IMR-90 (cell line): ENCODE results near the gene CD163L1. TPM values are rescaled to one million over a fixed set of nuclear protein-coding genes. Genes with fewer than 3 reads are reported as not detected.

Experiments
- ATAC-seq: fragments of 200-7000 bp; cut with Tn5 transposase; 2 replicates; pipeline ENCODE4 v1.9.1; 2020; ENCODE audit warnings: low read depth, mild to moderate bottlenecking, moderate library complexity
- BruUV-seq: library from RNA; stranded (reverse); fragments of 400-500 nt; replicated peaks from 2 replicates; lab custom pipeline; 2021; lab: Mats Ljungman, UMichigan
- CTCF ChIA-PET: fragments of 300-600 bp; formaldehyde crosslinking; extraction: SDS; loops from one replicate; lab custom pipeline; 2021; ENCODE audit warnings: antibody characterized with exemption; lab: Yijun Ruan, JAX
- POLR2A ChIA-PET: fragments of 300-600 bp; sonication (Branson Sonifier 250); formaldehyde crosslinking; loops from one replicate; lab custom pipeline; 2022; ENCODE audit warnings: antibody characterized with exemption; ENCODE audit not compliant: unreplicated experiment; lab: Charles Lee
- DNase-seq: peaks from one replicate; pipeline ENCODE4 v3.0.0; 2013
- H2AFZ ChIP-seq: replicated peaks from 2 replicates; pipeline ENCODE3; 2013; ENCODE audit warnings: low read length, mild to moderate bottlenecking; ENCODE audit not compliant: poor library complexity
- H2AK5ac ChIP-seq: 2 replicates; pipeline ENCODE4 v1.6.1; 2013; ENCODE audit warnings: low read depth, low read length, inconsistent platforms
- H2AK9ac ChIP-seq: replicated peaks from 2 replicates; pipeline ENCODE3; 2013; ENCODE audit warnings: mild to moderate bottlenecking, low read depth, low read length, moderate library complexity; ENCODE audit not compliant: poor library complexity
- H2BK120ac ChIP-seq: 2 replicates; pipeline ENCODE4 v1.6.1; 2013; ENCODE audit warnings: low read depth, low read length, inconsistent platforms
- H2BK15ac ChIP-seq: 3 replicates; pipeline ENCODE4 v1.6.1; 2013; ENCODE audit warnings: low read depth, low read length, inconsistent platforms
- H2BK20ac ChIP-seq: 2 replicates; pipeline ENCODE4 v1.6.1; 2013; ENCODE audit warnings: low read depth, mild to moderate bottlenecking, inconsistent platforms, low read length, moderate library complexity
- H2BK5ac ChIP-seq: 2 replicates; pipeline ENCODE4 v1.6.1; 2013; ENCODE audit warnings: mild to moderate bottlenecking, low read depth, low read length, inconsistent platforms; ENCODE audit not compliant: poor library complexity, severe bottlenecking
- H3K14ac ChIP-seq: replicated peaks from 2 replicates; pipeline ENCODE4 v1.6.1; 2013; ENCODE audit warnings: low read depth, low read length, inconsistent platforms
- H3K18ac ChIP-seq: 2 replicates; pipeline ENCODE4 v1.6.1; 2013; ENCODE audit warnings: low read depth, low read length, control low read depth
- H3K23ac ChIP-seq: 2 replicates; pipeline ENCODE4 v1.6.1; 2013; ENCODE audit warnings: low read depth, low read length, inconsistent platforms
- H3K27ac ChIP-seq: 2 replicates; pipeline ENCODE4 v1.5.1; 2013; ENCODE audit warnings: mild to moderate bottlenecking, control low read depth, low read length; ENCODE audit not compliant: insufficient read depth
- H3K27me3 ChIP-seq: 2 replicates; pipeline ENCODE4 v1.6.1; 2013; ENCODE audit warnings: low read length; ENCODE audit not compliant: control insufficient read depth, insufficient read depth
- H3K36me3 ChIP-seq: 2 replicates; pipeline ENCODE4 v1.6.1; 2013; ENCODE audit warnings: low read length, mixed read lengths; ENCODE audit not compliant: control insufficient read depth, insufficient read depth
- H3K4ac ChIP-seq: 2 replicates; pipeline ENCODE4 v1.6.1; 2013; ENCODE audit warnings: low read depth, low read length, inconsistent platforms
- H3K4me1 ChIP-seq: 2 replicates; pipeline ENCODE4 v1.6.1; 2013; ENCODE audit warnings: low read length, mixed read lengths; ENCODE audit not compliant: control insufficient read depth, insufficient read depth
- H3K4me2 ChIP-seq: 2 replicates; pipeline ENCODE4 v1.6.1; 2013; ENCODE audit warnings: low read depth, mild to moderate bottlenecking, control low read depth, low read length, moderate library complexity
- H3K4me3 ChIP-seq: 2 replicates; pipeline ENCODE4 v1.5.1; 2013; ENCODE audit warnings: low read depth, mild to moderate bottlenecking, control low read depth, low read length, moderate library complexity; ENCODE audit not compliant: insufficient read depth
- H3K56ac ChIP-seq: 2 replicates; pipeline ENCODE4 v1.6.1; 2013; ENCODE audit warnings: low read length, inconsistent platforms; ENCODE audit not compliant: insufficient read depth; ENCODE audit errors: extremely low read depth
- H3K79me1 ChIP-seq, 2 experiments: 2 replicates each; pipeline ENCODE4 v1.6.1; 2013; ENCODE audit warnings: low read length in 2 of 2, inconsistent platforms in 1 of 2, low read depth in 1 of 2
- H3K9ac ChIP-seq: 2 replicates; pipeline ENCODE4 v1.6.1; 2013; ENCODE audit warnings: low read depth, low read length, control low read depth
- H3K9me1 ChIP-seq: 2 replicates; pipeline ENCODE4 v1.6.1; 2013; ENCODE audit warnings: low read length, inconsistent platforms; ENCODE audit not compliant: insufficient read depth
- H3K9me3 ChIP-seq: 2 replicates; pipeline ENCODE4 v1.6.1; 2013; ENCODE audit warnings: low read length; ENCODE audit not compliant: control insufficient read depth, insufficient read depth
- H4K20me1 ChIP-seq: 2 replicates; pipeline ENCODE4 v1.6.1; 2013; ENCODE audit warnings: low read length, inconsistent platforms; ENCODE audit not compliant: insufficient read depth
- H4K5ac ChIP-seq: 2 replicates; pipeline ENCODE4 v1.6.1; 2013; ENCODE audit warnings: mild to moderate bottlenecking, low read depth, low read length, control low read depth
- H4K8ac ChIP-seq, 2 experiments: 2 replicates each; pipeline ENCODE4 v1.6.1; 2013; ENCODE audit warnings: low read depth in 2 of 2, low read length in 2 of 2, control low read depth in 1 of 2, inconsistent platforms in 1 of 2
- H4K91ac ChIP-seq: 2 replicates; pipeline ENCODE4 v1.6.1; 2013; ENCODE audit warnings: low read depth, low read length, inconsistent platforms; ENCODE audit not compliant: insufficient read depth
- BHLHE40 ChIP-seq: fragments of 150-350 bp; IDR thresholded peaks from 2 replicates; pipeline ENCODE4 v1.6.1; 2016; ENCODE audit warnings: mild to moderate bottlenecking, low read depth, low read length
- CEBPB ChIP-seq: IDR thresholded peaks from 2 replicates; pipeline ENCODE4 v1.6.1; 2012; ENCODE audit warnings: low read depth, low read length, improper control_type of control experiment
- CHD1 ChIP-seq: IDR thresholded peaks from 2 replicates; pipeline ENCODE4 v1.6.1; 2012; ENCODE audit warnings: low read depth, low read length, improper control_type of control experiment
- CTCF ChIP-seq: conservative IDR thresholded peaks from 2 replicates; pipeline ENCODE4 v1.5.1; 2012; ENCODE audit warnings: mild to moderate bottlenecking, low read depth, low read length, improper control_type of control experiment
- FOS ChIP-seq: fragments of 150-350 bp; IDR thresholded peaks from 2 replicates; pipeline ENCODE4 v1.6.1; 2016; ENCODE audit warnings: low read depth, low read length
- MAFK ChIP-seq: IDR thresholded peaks from 2 replicates; pipeline ENCODE4 v1.6.1; 2012; ENCODE audit warnings: low read depth, low read length, improper control_type of control experiment
- MAZ ChIP-seq: IDR thresholded peaks from 2 replicates; pipeline ENCODE4 v1.6.1; 2012; ENCODE audit warnings: low read depth, mild to moderate bottlenecking, low read length, improper control_type of control experiment, moderate library complexity, borderline replicate concordance
- MXI1 ChIP-seq: IDR thresholded peaks from 2 replicates; pipeline ENCODE4 v1.6.1; 2012; ENCODE audit warnings: low read depth, mild to moderate bottlenecking, low read length, moderate library complexity, borderline replicate concordance
- NFE2L2 ChIP-seq: fragments of 150-350 bp; IDR thresholded peaks from 2 replicates; pipeline ENCODE4 v1.6.1; 2016; ENCODE audit warnings: low read depth, mild to moderate bottlenecking, low read length
- POLR2A ChIP-seq: IDR thresholded peaks from 2 replicates; pipeline ENCODE4 v1.6.1; 2012; ENCODE audit warnings: mild to moderate bottlenecking, low read depth, low read length
- RAD21 ChIP-seq: IDR thresholded peaks from 2 replicates; pipeline ENCODE4 v1.6.1; 2012; ENCODE audit warnings: low read length, improper control_type of control experiment
- RCOR1 ChIP-seq: IDR thresholded peaks from 2 replicates; pipeline ENCODE4 v1.6.1; 2012; ENCODE audit warnings: mild to moderate bottlenecking, low read length, improper control_type of control experiment; ENCODE audit not compliant: insufficient replicate concordance
- RFX5 ChIP-seq: IDR thresholded peaks from 2 replicates; pipeline ENCODE4 v1.8.0; 2012; ENCODE audit warnings: low read depth, mild to moderate bottlenecking, low read length, moderate library complexity
- USF2 ChIP-seq: fragments of 150-350 bp; IDR thresholded peaks from 2 replicates; pipeline ENCODE4 v1.6.1; 2017; ENCODE audit warnings: mild to moderate bottlenecking, antibody characterized with exemption, low read length, low read depth
- WGBS, 2 experiments: methylation state at CpG; one replicate each; pipeline versions ENCODE4 v1.1.5 to v1.1.7; 2013; ENCODE audit warnings: missing lambda C conversion rate in 2 of 2; ENCODE audit not compliant: insufficient read length in 1 of 2; ENCODE audit errors: extremely low coverage in 2 of 2; 5-methylcytosine and 5-hydroxymethylcytosine counted together
- dilution Hi-C: fragments of 300-500 bp; cut with HindIII; formaldehyde crosslinking; loops from one replicate; pipeline ENCODE4 v1.14.3; 2018; ENCODE audit warnings: low sequenced_read_pairs; ENCODE audit not compliant: unreplicated experiment
- in situ Hi-C: fragments of 300-500 bp; cut with MboI; formaldehyde crosslinking; loops from 3 replicates; pipeline ENCODE4 v1.14.3; 2019; ENCODE audit warnings: low sequenced_read_pairs, inconsistent platforms, mixed read lengths
- intact Hi-C: fragments of 100-400 bp; cut with micrococcal nuclease; formaldehyde crosslinking; loops from 2 replicates; pipeline ENCODE4 v1.10.0; 2022
- polyA plus RNA-seq, 3 experiments: library from polyadenylated mRNA; depleted of rRNA; stranded (reverse); fragments of >200 nt; gene quantifications; 2 replicates each; pipeline ENCODE4 v1.2.3, GENCODE V29; 2012; ENCODE audit warnings: low replicate concordance in 1 of 3
- total RNA-seq: library from RNA; depleted of rRNA; stranded (reverse); fragments of >200 nt; gene quantifications from 2 replicates; pipeline ENCODE4 v1.2.3, GENCODE V29; 2012
- TF ChIP-seq, protein P1 (sequence below): fragments of 150-350 bp; IDR thresholded peaks from 2 replicates; pipeline ENCODE4 v1.6.1; 2016; ENCODE audit warnings: low read depth, mild to moderate bottlenecking, low read length, moderate library complexity, borderline replicate concordance

Gene CD163L1
- total and polyA plus RNA-seq, 2 of the 4 experiments (the other 2 are of a cell fraction): 0.50 to 1.6 TPM

DNA sequence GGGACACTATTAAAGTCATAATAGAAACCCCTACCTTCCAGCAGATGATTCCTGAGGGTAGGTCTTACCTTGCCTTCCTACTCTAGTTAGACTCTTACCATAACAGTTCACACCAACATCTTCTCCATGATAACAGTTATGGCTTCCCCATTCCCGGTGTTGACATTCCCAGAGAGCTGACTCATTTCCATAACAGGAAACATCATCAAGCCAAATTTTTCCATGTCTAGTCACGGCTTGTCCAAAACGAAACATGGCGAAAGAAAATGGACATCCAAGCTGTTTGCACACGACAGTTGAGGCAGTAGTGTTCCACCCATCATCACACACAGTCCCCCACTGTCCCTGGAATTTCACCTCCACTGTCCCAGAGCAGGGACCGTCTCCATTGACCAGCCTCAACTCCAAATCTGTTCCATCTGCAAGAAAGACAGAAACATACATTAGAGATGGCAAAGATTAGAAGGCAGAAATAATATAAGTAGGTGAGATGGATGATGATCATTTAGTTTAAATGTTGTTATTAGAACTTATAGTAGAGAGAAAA, 10.6 kb downstream of the CD163L1 start:
- Histone ChIP-seq H3K4me3 (no peak overlapping the region), H3K9ac (no peak overlapping the region), H3K4me1 (peaks cover 3% of the 10 kb centered on the region; the same call in 1 of the 2 replicates), H3K36me3 (no peaks in the 10 kb centered on the region), H3K4ac (peak overlapping the region; percentile 97), H3K23ac (peak overlapping the region; percentile 96), H3K9me3 (no peaks in the 10 kb centered on the region), H3K27ac (peak overlapping the region; percentile 93), H2AK9ac (peak overlapping the region; percentile 97), H2BK5ac (peak overlapping the region; percentile 100), H3K79me1 (no peaks in the 10 kb centered on the region), H4K5ac (peak overlapping the region; percentile 63; the same call in 1 of the 2 replicates), H3K27me3 (no peaks in the 10 kb centered on the region), H3K4me2 (peak overlapping the region; percentile 41; the same call in 1 of the 2 replicates), H2BK15ac (peak overlapping the region; percentile 95; the same call in 2 of the 3 replicates), H3K9me1 (no peaks in the 10 kb centered on the region; the same call in 1 of the 2 replicates), H4K20me1 (no peaks in the 10 kb centered on the region), H4K8ac (peak overlapping the region; percentile 22 to 100; a peak in 3 of 4 replicates), H3K56ac (peak overlapping the region; percentile 74; the same call in 1 of the 2 replicates), H4K91ac (peak overlapping the region; percentile 89), H3K18ac (peak overlapping the region; percentile 91; the same call in 1 of the 2 replicates), H3K14ac (peak overlapping the region; percentile 97), H2BK120ac (peak overlapping the region; percentile 99), H2AK5ac (peak overlapping the region; percentile 97; the same call in 1 of the 2 replicates), H2AFZ (peak overlapping the region; percentile 97), H2BK20ac (peak overlapping the region; percentile 100)
- no TSS peak for BruUV-seq
- dilution Hi-C loops: no loop called here
- intact Hi-C loops: no loop called here
- in situ Hi-C loops: no loop called here
- POLR2A ChIA-PET: interaction anchor here (0.6 kb wide), 1 partner anchor 111 kb away, joined by 3 read pairs; no protein-coding TSS in a partner anchor
- CTCF ChIA-PET: interaction anchor here (0.7 to 1.1 kb wide), 3 partner anchors 10 to 279 kb away, joined by 3 to 7 read pairs (median 3); no protein-coding TSS in a partner anchor
- WGBS, 2 experiments: 28% methylated on average over 5 of the region's 6 CpGs; no CpG with 5 or more reads in 1 of the 2 experiments
- ATAC-seq (peak; percentile 48), DNase-seq (peak; percentile 84)
- TF ChIP-seq BHLHE40: no peak
- TF ChIP-seq RCOR1: no peak
- no peak for TF ChIP-seq POLR2A
- TF ChIP-seq MAFK: no peak
- peak; percentile 89 for TF ChIP-seq FOS
- no peak for TF ChIP-seq RAD21
- TF ChIP-seq NFE2L2: no peak
- peak; percentile 15; the same call in 1 of the 2 replicates for TF ChIP-seq CEBPB
- no peak for TF ChIP-seq CTCF
- no peak for TF ChIP-seq MAZ
- TF ChIP-seq, protein P1, sequence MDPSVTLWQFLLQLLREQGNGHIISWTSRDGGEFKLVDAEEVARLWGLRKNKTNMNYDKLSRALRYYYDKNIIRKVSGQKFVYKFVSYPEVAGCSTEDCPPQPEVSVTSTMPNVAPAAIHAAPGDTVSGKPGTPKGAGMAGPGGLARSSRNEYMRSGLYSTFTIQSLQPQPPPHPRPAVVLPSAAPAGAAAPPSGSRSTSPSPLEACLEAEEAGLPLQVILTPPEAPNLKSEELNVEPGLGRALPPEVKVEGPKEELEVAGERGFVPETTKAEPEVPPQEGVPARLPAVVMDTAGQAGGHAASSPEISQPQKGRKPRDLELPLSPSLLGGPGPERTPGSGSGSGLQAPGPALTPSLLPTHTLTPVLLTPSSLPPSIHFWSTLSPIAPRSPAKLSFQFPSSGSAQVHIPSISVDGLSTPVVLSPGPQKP: no peak
- no peak for TF ChIP-seq USF2
- no peak for TF ChIP-seq RFX5
- TF ChIP-seq MXI1: no peak
- no peak for TF ChIP-seq CHD1
